ENCODE data around the gene PERP.
"Not testable (repeated sequence)": the region's sequence is repeated elsewhere in the genome, so short reads cannot be mapped to it uniquely, and the experiment has no call there.

Gene PERP

GRCh38 chr6:138104618-138105213 is 2.5 kb downstream of the PERP start:
- DNase-seq: no peak

- no peak for DNase-seq
Measured at GRCh38 chr6:138103871-138104270, 3.3 kb downstream of the PERP start.

- no peak for DNase-seq
Measured at GRCh38 chr6:138101946-138102731, 5.1 kb downstream of the PERP start.

GRCh38 chr6:138099832-138100231 is 7.4 kb downstream of the PERP start:
- no peak for DNase-seq

- no peak for DNase-seq
Measured at GRCh38 chr6:138098306-138098705, 8.9 kb downstream of the PERP start.

GRCh38 chr6:138094260-138094659 is 13.0 kb downstream of the PERP start:
- DNase-seq: no peak

- no peak for DNase-seq
Measured at GRCh38 chr6:138093632-138094031, 13.6 kb downstream of the PERP start.

GRCh38 chr6:138092686-138093085 is 14.5 kb downstream of the PERP start:
- no peak for DNase-seq

- DNase-seq: no peak
Measured at GRCh38 chr6:138089325-138089724, 17.9 kb downstream of the PERP start.

- DNase-seq: no peak
Measured at GRCh38 chr6:138088326-138088762, 18.9 kb downstream of the PERP start.

- DNase-seq: no peak
Measured at GRCh38 chr6:138087593-138088325, 19.5 kb downstream of the PERP start.

GRCh38 chr6:138086573-138087196 is 20.5 kb downstream of the PERP start:
- DNase-seq: no peak

GRCh38 chr6:138085839-138086222 is 21.4 kb downstream of the PERP start:
- DNase-seq: no peak

- no peak for DNase-seq
Measured at GRCh38 chr6:138084904-138085838, 22.0 kb downstream of the PERP start.

GRCh38 chr6:138082232-138082631 is 25.0 kb downstream of the PERP start:
- DNase-seq: no peak

GRCh38 chr6:138079556-138079955 is 27.7 kb downstream of the PERP start:
- not testable (repeated sequence) for DNase-seq

GRCh38 chr6:138078491-138078890 is 28.7 kb downstream of the PERP start:
- DNase-seq: no peak

GRCh38 chr6:138073264-138073663 is 34.0 kb downstream of the PERP start:
- DNase-seq: no peak

GRCh38 chr6:138063726-138064125 is 43.5 kb downstream of the PERP start:
- DNase-seq: no peak

GRCh38 chr6:138054982-138055381 is 52.2 kb downstream of the PERP start:
- DNase-seq: no peak

GRCh38 chr6:138052783-138053182 is 54.4 kb downstream of the PERP start:
- no peak for DNase-seq

GRCh38 chr6:138044972-138045371 is 62.2 kb downstream of the PERP start:
- DNase-seq: no peak

All from GF-D8 (cell line).